ENCODE data around the gene L3MBTL2. TPM values are rescaled to one million over a fixed set of nuclear protein-coding genes. Genes with fewer than 3 reads are reported as not detected.

L3MBTL2 gene
- total RNA-seq, 1 experiment from 2014 or later: 24.7 TPM

GRCh38 chr22:41157083-41157482 is 48.0 kb upstream of the L3MBTL2 start:
- H4K20me1 ChIP-seq (ENCODE audit: insufficient read depth): no peaks in the 10 kb centered on the region; the same call in 1 of the 2 replicates
- H3K27me3 ChIP-seq (ENCODE audit: insufficient read depth, low read length): no peaks in the 10 kb centered on the region
- H3K4me2 ChIP-seq (ENCODE audit: low read length): no peak overlapping the region
- no peaks in the 10 kb centered on the region for H3K79me2 ChIP-seq (ENCODE audit: insufficient read depth, low read length)
- ChIA-PET RAD21 (ENCODE audit: low non-redundant PET in 1 of 2, low total read pairs in 2 of 2, uncharacterized antibody in 2 of 2, unreplicated experiment in 2 of 2) (no interaction called here), CTCF (no interaction called here), POLR2A (no interaction called here)
- peaks cover 69 to 70% of the 10 kb centered on the region in 2 experiments for H3K36me3 ChIP-seq (ENCODE audit: control insufficient read depth in 1 of 2, insufficient read depth in 2 of 2, low read length in 2 of 2)
- no TSS peak for BruUV-seq (replicated peaks)
- H3K4me3 ChIP-seq (replicated peaks in 1 of 2; ENCODE audit: low read depth in 1 of 2, low read length in 2 of 2): no peak overlapping the region
- DNase-seq (ENCODE audit: low read depth, low spot score) (no peak), ATAC-seq (no peak)
- no peak overlapping the region for H3K9ac ChIP-seq (ENCODE audit: low read length)
- no peaks in the 10 kb centered on the region for H3K9me2 ChIP-seq (ENCODE audit: insufficient read depth)
- intact Hi-C loops (cut with micrococcal nuclease): no loop called here
- H2AFZ ChIP-seq (ENCODE audit: low read depth, low read length, poor library complexity, severe bottlenecking): no peak overlapping the region
- no peaks in the 10 kb centered on the region for H3K4me1 ChIP-seq (ENCODE audit: control insufficient read depth in 1 of 2, insufficient read depth in 2 of 2, low read length in 2 of 2)
- no peak for TF ChIP-seq FOSL1 (IDR thresholded peaks at IDR 0.05; ENCODE audit: low read depth)
- no peak for TF ChIP-seq EZH2 (IDR thresholded peaks at IDR 0.05)
- no peak for TF ChIP-seq TCF7L2 (IDR thresholded peaks at IDR 0.05; ENCODE audit: borderline replicate concordance, extremely low read depth, insufficient read depth, insufficient read length)
- no peak for TF ChIP-seq ZBTB33 (IDR thresholded peaks at IDR 0.05; ENCODE audit: extremely low read depth, insufficient replicate concordance, low read length)
- TF ChIP-seq ZNF274 (IDR thresholded peaks at IDR 0.05; ENCODE audit: low read depth, low read length): no peak
- no peak for TF ChIP-seq RAD21 (IDR thresholded peaks at IDR 0.05; ENCODE audit: low read depth)
- no peak for TF ChIP-seq MAX (IDR thresholded peaks at IDR 0.05)
- TF ChIP-seq POLR2AphosphoS5 (IDR thresholded peaks at IDR 0.05; ENCODE audit: low read depth, low read length): no peak
- no peak for TF ChIP-seq REST (IDR thresholded peaks at IDR 0.05; ENCODE audit: low read depth)
- no peak for TF ChIP-seq EGR1 (IDR thresholded peaks at IDR 0.05; ENCODE audit: low read depth)
- no peak for TF ChIP-seq SIN3A (IDR thresholded peaks at IDR 0.05; ENCODE audit: low read depth)
- no peak for TF ChIP-seq JUND (IDR thresholded peaks at IDR 0.05)
- TF ChIP-seq EZH2phosphoT487 (IDR thresholded peaks at IDR 0.05; ENCODE audit: borderline replicate concordance): no peak
- no peak for TF ChIP-seq ELF1 (IDR thresholded peaks at IDR 0.05; ENCODE audit: borderline replicate concordance, low read depth)
- no peak for TF ChIP-seq CEBPB (IDR thresholded peaks at IDR 0.05; ENCODE audit: low read depth)
- TF ChIP-seq CTCF (IDR thresholded peaks at IDR 0.05 in 2 of 3, conservative IDR thresholded peaks at IDR 0.05 in 1 of 3; ENCODE audit: borderline replicate concordance in 1 of 3, insufficient read depth in 1 of 3, low read depth in 2 of 3, low read length in 2 of 3): no peak
- no peak for TF ChIP-seq SRF (IDR thresholded peaks at IDR 0.05; ENCODE audit: low read depth)
- no peak overlapping the region for H3K27ac ChIP-seq (ENCODE audit: low read depth, low read length)
- H3K9me3 ChIP-seq (ENCODE audit: control insufficient read depth in 1 of 2, insufficient read depth in 1 of 2, low read depth in 1 of 2, low read length in 2 of 2): no peaks in the 10 kb centered on the region

All from HCT116 (cell line).